Measurements from ENCODE around the gene PRKN.

- TF ChIP-seq CTCF (IDR thresholded peaks at IDR 0.05 in 8 of 11, conservative IDR thresholded peaks at IDR 0.05 in 3 of 11) (no peak), POLR2AphosphoS5 (IDR thresholded peaks at IDR 0.05) (no peak), POLR2A (IDR thresholded peaks at IDR 0.05) (no peak)
Observed at GRCh38 chr6:161549977-161550655, 1177.5 kb downstream of the PRKN start.
